ENCODE data around the gene CD19. TPM values are rescaled to one million over a fixed set of nuclear protein-coding genes. Genes with fewer than 3 reads are reported as not detected.
"Not testable (repeated sequence)": the region's sequence is repeated elsewhere in the genome, so short reads cannot be mapped to it uniquely, and the experiment has no call there.

Gene CD19
- total RNA-seq, result 1 to 10 TPM; 1.1 to 8.5 (median 1.5) TPM

DNA sequence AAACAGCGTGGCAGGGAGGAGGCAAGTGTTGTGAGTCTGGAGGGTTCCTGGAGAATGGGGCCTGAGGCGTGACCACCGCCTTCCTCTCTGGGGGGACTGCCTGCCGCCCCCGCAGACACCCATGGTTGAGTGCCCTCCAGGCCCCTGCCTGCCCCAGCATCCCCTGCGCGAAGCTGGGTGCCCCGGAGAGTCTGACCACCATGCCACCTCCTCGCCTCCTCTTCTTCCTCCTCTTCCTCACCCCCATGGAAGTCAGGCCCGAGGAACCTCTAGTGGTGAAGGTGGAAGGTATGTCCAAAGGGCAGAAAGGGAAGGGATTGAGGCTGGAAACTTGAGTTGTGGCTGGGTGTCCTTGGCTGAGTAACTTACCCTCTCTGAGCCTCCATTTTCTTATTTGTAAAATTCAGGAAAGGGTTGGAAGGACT is at the start of gene CD19:
CD19 (plus strand) TSS at position 171 of the 425 bp plus-strand sequence; CDS start at position 201, 30 bp downstream.
- ATAC-seq (no peak), DNase-seq (no peak)
- H3K4me3 Mint-ChIP-seq, result peak within 1 kb of the TSS; percentile 63
- peaks cover 22% of the 10 kb centered on the region for H3K4me1 Mint-ChIP-seq (ENCODE audit: low read depth)
- no peaks in the 10 kb centered on the region for H3K27me3 Mint-ChIP-seq (ENCODE audit: low read depth)
- no peaks in the 10 kb centered on the region for H3K9me3 Mint-ChIP-seq
- no peaks in the 10 kb centered on the region for H3K36me3 Mint-ChIP-seq (ENCODE audit: insufficient read depth)

DNA sequence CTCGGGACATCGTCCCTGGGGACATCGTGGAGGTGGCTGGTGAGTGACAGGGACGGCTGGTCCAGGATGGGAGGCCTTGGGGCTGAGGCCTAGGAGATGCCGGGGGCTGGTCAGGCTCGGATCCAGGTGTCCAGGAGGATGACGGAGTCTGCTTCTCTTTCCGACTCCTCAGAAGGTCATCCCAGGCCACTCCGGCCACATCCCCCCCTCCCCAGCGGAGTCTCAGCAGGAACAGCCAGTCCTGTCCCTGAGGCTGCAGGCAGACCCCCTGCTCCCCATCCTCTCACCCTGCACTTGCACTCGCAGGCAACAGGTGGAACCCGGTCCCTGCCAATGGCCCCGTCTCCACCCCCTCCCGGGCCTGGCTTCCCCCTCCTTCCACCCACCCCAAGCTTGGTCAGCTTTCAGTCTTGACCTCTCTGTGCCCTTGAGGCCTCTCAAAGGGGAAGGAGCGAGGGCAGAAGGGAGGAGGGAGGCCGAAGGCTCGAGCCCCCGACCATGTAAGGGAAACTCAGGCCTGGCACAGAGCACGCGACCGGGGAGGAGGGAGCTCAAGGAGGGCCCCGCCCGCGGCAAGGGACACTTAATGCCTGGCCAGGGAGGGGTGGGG is 49.1 kb upstream of the CD19 start:
- no peak overlapping the region for H3K4me3 Mint-ChIP-seq
- no peak for ATAC-seq

DNA sequence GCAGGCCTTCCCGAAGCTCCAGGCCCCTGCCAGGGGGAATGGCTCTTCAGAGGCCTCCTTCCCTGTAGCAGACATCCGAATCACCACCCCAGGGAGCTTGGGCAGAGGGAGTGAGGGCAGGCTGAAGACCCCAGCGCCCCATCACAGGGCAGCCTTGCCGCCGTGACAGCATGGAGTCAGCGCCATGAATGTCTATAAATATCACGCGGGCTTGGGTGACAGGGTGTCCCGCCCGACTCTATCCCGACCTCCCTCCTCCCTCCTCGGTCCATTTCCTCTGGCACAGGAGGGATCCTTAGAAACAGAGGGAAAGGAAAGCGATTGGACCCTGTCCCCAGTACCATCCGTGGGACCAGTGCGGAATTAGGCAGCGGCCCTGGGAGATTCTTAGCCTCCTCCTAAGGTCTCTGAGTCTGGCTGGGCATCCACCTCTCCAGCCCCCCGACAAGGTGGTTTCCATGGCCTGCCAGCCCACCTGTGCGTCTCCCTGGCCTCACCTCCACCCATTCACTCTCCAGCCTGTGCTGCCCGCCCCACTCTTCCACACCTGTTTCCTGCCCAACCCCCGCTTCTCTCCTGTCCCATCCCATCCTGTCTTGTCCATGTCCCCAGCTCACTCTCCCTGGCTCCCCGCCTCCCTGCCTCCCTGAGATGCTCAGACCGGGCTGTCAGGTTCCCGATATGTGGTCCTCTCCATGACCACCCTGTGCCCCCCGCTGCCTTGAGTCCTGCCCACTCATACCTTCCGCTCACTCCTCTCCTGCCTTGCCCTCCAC is 48.4 kb upstream of the CD19 start:
- Mint-ChIP-seq H3K4me1 (ENCODE audit: low read depth) (peaks cover 13% of the 10 kb centered on the region), H3K4me3 (no peak overlapping the region), H3K27me3 (ENCODE audit: low read depth) (peaks cover 14% of the 10 kb centered on the region), H3K9me3 (no peaks in the 10 kb centered on the region), H3K36me3 (ENCODE audit: insufficient read depth) (no peaks in the 10 kb centered on the region)
- no peak for ATAC-seq
- DNase-seq, result no peak

More for the DNA sequence above, 49.1 kb upstream of the CD19 start:
- peaks cover 13% of the 10 kb centered on the region for H3K4me1 Mint-ChIP-seq (ENCODE audit: low read depth)
- DNase-seq, result no peak
- H3K36me3 Mint-ChIP-seq (ENCODE audit: insufficient read depth), result no peaks in the 10 kb centered on the region
- H3K9me3 Mint-ChIP-seq, result no peaks in the 10 kb centered on the region
- peaks cover 14% of the 10 kb centered on the region for H3K27me3 Mint-ChIP-seq (ENCODE audit: low read depth)

DNA sequence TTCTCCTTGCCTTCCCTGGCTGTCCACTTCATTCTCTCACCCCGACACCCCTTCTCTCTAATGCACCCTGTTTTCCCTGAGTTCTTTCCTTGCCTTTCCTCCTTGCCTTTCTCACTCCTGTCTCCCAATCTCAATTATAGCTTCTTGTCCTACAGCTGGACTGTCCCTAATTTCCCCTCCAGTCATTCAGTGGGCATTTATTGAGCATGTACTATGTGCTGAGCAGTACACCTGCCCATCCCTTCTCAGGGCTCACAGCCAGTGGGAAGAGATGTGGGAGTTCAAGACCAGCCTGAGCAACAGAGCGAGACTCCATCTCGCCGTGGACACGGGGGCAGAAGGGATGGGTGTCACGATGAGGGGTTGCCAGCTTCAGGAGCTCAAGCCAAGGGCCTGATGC is 47.7 kb upstream of the CD19 start:
- Mint-ChIP-seq H3K4me3 (no peak overlapping the region), H3K27me3 (ENCODE audit: low read depth) (peaks cover 14% of the 10 kb centered on the region), H3K4me1 (ENCODE audit: low read depth) (peaks cover 11% of the 10 kb centered on the region), H3K36me3 (ENCODE audit: insufficient read depth) (no peaks in the 10 kb centered on the region), H3K9me3 (no peaks in the 10 kb centered on the region)
- ATAC-seq (no peak), DNase-seq (no peak)

DNA sequence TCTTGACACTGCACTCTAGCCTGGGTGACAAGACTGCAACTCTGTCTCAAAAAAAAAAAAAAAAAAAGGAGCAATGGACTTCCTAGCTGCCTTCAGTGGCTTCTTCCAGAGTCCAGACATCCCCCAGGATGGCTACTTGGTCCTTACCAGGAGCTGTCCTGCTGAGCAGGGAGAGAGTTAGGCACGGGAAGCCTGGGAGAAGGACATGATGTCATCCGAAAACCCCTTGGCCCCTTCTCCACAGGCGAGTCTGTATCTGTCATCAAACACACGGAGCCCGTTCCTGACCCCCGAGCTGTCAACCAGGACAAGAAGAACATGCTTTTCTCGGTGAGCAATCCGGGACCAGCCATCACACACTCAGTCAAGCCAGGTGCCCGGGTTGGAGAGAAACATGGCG is 44.8 kb upstream of the CD19 start:
- Mint-ChIP-seq H3K36me3 (ENCODE audit: insufficient read depth) (no peaks in the 10 kb centered on the region), H3K4me1 (ENCODE audit: low read depth) (no peaks in the 10 kb centered on the region), H3K4me3 (no peak overlapping the region), H3K9me3 (no peaks in the 10 kb centered on the region), H3K27me3 (ENCODE audit: low read depth) (peaks cover 7% of the 10 kb centered on the region)
- no peak for ATAC-seq
- no peak for DNase-seq

DNA sequence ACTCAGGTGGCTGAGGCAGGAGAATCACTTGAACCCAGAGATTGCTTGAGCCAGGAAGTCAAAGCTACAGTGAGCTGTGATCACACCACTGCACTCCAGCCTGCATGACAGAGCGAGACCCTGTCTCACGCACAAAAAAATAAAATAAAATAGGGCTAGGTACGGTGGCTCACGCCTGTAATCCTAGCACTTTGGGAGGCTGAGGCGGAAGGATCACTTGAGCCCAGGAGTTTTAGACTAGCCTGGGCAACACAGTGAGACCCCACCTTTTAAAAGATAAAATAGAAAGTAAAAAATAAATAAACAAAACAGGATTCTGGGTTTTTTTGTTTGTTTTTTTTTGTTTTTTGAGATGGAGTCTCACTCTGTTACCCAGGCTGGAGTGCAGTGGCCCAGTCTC is 41.4 kb upstream of the CD19 start:
- H3K36me3 Mint-ChIP-seq (ENCODE audit: insufficient read depth), result not testable (repeated sequence)

DNA sequence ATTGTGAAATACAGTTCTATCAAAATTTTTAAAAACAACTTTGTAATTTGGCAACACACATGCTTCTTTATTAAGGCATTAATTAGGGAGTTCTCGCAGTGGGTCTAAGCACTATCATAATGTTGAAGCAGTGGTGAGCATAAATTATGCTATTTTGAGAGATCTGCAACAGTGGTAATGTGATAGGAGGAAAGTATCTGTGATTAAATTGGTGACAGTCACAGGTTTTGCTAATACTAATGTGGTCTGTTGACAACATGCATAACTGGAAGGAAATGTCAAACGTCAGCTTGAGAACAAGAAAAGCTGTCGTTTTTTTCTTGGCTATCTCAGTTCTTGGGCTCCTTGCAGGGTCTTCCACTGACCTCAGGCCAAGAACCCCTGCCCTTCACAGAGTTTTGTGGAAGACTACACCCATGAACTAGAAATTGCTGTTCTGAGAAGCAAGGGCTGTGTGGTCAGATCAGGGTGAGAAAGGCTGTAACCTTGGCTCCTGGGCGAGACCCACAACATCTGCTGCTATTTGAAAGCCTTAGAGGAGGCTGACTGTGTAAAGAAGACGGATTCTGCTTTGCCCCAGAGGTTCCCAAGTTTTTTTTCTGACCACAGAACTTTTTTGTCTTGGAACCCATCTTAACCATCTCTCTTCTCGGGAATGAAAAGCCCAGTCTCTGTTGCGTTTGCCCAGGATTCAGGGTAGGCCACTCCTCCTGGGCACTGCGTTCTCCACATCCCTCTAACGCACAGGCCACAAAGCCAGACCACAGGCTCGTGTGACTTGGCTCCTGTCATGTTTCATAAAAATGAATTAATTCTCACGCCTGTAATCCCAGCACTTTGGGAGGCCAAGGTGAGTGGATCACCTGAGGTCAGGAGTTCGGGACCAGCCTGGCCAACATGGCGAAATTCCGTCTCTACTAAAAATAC is 39.5 kb upstream of the CD19 start:
- Mint-ChIP-seq H3K9me3 (no peaks in the 10 kb centered on the region), H3K4me1 (ENCODE audit: low read depth) (no peaks in the 10 kb centered on the region), H3K4me3 (no peak overlapping the region), H3K27me3 (ENCODE audit: low read depth) (no peaks in the 10 kb centered on the region), H3K36me3 (ENCODE audit: insufficient read depth) (no peaks in the 10 kb centered on the region)
- DNase-seq (no peak), ATAC-seq (no peak)

More for the DNA sequence above, 41.4 kb upstream of the CD19 start:
- not testable (repeated sequence) for H3K4me3 Mint-ChIP-seq; H3K4me1 Mint-ChIP-seq (ENCODE audit: low read depth); ATAC-seq; H3K9me3 Mint-ChIP-seq; H3K27me3 Mint-ChIP-seq (ENCODE audit: low read depth); DNase-seq

DNA sequence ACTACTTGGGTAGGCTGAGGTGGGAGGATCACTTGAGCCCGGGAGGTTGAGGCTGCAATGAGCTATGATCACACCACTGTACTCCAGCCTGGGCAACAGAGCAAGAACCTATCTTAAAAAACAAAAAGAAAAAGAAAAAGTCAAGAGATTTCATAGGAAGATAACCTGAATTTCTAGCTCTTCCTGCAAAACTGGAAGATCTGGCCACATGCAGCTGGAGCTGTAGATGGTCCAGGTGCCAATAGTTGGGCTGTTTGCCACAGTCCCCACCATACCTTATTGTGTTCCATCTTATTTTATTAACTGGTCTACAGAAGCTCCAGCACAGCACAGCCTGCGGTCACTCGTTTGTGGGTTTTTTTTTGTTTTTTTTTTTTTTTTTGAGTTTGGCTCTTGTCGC is 38.5 kb upstream of the CD19 start:
- H3K4me3 Mint-ChIP-seq, result no peak overlapping the region
- ATAC-seq, result no peak
- no peak for DNase-seq
- H3K9me3 Mint-ChIP-seq, result no peaks in the 10 kb centered on the region
- H3K4me1 Mint-ChIP-seq (ENCODE audit: low read depth), result no peaks in the 10 kb centered on the region
- no peaks in the 10 kb centered on the region for H3K27me3 Mint-ChIP-seq (ENCODE audit: low read depth)
- H3K36me3 Mint-ChIP-seq (ENCODE audit: insufficient read depth), result no peaks in the 10 kb centered on the region

DNA sequence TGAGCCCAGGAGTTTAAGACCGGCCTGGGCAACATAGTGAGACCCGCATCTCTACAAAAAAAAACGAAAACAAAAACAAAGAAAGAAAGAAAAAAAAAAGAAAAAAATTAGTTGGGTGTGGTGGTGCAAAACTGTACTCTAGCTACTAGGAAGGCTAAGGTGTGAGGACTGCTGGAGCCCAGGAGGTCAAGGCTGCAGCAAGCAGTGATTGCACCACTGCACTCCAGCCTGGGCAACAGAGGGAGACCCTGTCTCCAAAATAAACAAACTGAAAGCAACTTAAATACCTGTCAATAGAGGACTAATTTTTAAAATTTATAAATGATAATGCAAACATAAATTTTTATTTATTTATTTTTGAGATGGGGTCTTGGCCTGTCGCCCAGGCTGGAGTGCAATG is 36.2 kb upstream of the CD19 start:
- H3K4me3 Mint-ChIP-seq, result no peak overlapping the region
- H3K27me3 Mint-ChIP-seq (ENCODE audit: low read depth), result no peaks in the 10 kb centered on the region
- ATAC-seq, result no peak
- no peaks in the 10 kb centered on the region for H3K9me3 Mint-ChIP-seq
- no peaks in the 10 kb centered on the region for H3K4me1 Mint-ChIP-seq (ENCODE audit: low read depth)
- H3K36me3 Mint-ChIP-seq (ENCODE audit: insufficient read depth), result no peaks in the 10 kb centered on the region
- DNase-seq, result no peak

DNA sequence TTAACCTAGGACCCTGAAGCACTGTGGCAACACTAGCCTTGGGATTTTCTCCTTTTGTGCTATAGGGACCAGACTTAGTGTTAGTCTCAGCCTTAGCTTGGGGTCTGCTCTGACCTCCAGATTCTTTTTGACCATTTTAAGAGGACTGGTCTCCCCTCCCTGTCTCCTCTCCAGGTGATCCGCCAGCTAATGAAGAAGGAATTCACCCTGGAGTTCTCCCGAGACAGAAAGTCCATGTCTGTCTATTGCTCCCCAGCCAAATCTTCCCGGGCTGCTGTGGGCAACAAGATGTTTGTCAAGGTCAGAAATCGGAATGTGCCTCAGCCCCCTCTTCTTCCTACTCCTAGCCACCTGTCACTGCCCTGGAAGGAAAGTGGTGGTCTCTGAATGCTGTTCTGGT is 33.9 kb upstream of the CD19 start:
- H3K36me3 Mint-ChIP-seq (ENCODE audit: insufficient read depth), result no peaks in the 10 kb centered on the region
- H3K27me3 Mint-ChIP-seq (ENCODE audit: low read depth), result no peaks in the 10 kb centered on the region
- no peaks in the 10 kb centered on the region for H3K9me3 Mint-ChIP-seq
- DNase-seq, result no peak
- H3K4me3 Mint-ChIP-seq, result no peak overlapping the region
- ATAC-seq, result no peak
- no peaks in the 10 kb centered on the region for H3K4me1 Mint-ChIP-seq (ENCODE audit: low read depth)

DNA sequence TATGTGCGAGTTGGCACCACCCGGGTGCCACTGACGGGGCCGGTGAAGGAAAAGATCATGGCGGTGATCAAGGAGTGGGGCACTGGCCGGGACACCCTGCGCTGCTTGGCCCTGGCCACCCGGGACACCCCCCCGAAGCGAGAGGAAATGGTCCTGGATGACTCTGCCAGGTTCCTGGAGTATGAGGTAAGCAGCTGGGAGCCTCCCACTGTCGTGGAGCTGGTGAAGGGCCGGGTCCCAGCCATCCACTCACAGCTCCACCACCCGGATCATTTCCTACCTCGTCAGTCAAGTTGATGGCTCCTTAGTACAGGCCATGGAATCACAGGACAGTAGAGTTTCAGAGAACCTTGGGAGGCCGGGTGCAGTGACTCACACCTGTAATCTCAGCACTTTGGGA is 33.5 kb upstream of the CD19 start:
- ATAC-seq (no peak), DNase-seq (no peak)
- Mint-ChIP-seq H3K4me3 (no peak overlapping the region), H3K27me3 (ENCODE audit: low read depth) (no peaks in the 10 kb centered on the region), H3K9me3 (no peaks in the 10 kb centered on the region), H3K4me1 (ENCODE audit: low read depth) (no peaks in the 10 kb centered on the region), H3K36me3 (ENCODE audit: insufficient read depth) (no peaks in the 10 kb centered on the region)

DNA sequence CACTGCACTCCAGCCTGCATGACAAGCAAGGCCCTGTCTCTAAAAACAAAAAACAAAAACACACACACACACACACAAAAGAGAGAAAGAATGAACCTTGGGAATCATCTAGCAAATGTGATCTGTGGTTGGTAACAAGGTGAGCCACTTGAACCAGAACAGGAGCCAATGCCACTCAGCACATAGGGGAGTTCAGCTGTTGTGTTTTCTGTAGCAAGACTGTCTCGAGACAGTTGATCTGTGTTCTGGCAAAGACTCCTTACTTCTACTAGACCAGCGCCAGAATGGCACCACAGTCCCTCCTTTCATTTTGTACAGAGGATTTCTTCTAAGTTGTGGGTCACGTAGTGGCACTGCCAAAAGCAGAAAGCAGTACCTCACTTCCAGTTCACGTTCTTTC is 32.8 kb upstream of the CD19 start:
- no peaks in the 10 kb centered on the region for H3K9me3 Mint-ChIP-seq
- H3K4me1 Mint-ChIP-seq (ENCODE audit: low read depth), result no peaks in the 10 kb centered on the region
- DNase-seq, result no peak
- ATAC-seq, result no peak
- H3K4me3 Mint-ChIP-seq, result no peak overlapping the region
- H3K36me3 Mint-ChIP-seq (ENCODE audit: insufficient read depth), result no peaks in the 10 kb centered on the region
- no peaks in the 10 kb centered on the region for H3K27me3 Mint-ChIP-seq (ENCODE audit: low read depth)

DNA sequence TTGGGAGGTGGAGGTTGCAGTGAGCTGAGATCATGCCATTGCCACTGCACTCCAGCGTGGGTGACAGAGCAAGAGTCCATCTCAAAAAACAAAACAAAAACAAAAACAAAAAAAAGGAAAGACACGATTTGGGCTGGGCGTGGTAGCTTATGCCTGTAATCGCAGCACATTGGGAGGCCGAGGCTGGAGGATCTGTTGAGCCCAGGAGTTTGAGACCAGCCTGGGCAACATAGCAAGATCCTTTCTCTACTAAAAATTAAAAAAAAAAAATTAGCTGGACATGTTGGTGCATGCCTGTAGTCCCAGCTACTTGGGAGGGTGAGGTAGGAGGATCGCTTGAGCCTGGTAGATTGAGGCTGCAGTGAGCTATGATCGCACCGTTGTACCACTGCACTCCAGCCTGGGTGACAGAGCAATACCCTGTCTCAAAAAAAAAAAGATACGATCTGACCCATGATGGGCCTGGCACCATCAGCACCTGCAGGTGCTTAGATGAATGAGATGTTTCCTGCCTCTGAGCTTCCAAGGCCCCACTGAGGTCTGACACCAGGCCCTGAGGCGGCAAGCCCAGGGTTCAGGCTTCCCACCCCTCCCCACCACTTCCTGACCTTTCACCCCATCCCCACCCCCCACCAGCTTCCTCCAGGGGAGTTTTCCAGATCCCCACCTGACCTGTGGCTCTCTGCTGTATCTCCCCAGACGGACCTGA is 31.7 kb upstream of the CD19 start:
- ATAC-seq (no peak), DNase-seq (no peak)
- Mint-ChIP-seq H3K4me1 (ENCODE audit: low read depth) (no peaks in the 10 kb centered on the region), H3K27me3 (ENCODE audit: low read depth) (no peaks in the 10 kb centered on the region), H3K4me3 (no peak overlapping the region), H3K36me3 (ENCODE audit: insufficient read depth) (no peaks in the 10 kb centered on the region), H3K9me3 (no peaks in the 10 kb centered on the region)

DNA sequence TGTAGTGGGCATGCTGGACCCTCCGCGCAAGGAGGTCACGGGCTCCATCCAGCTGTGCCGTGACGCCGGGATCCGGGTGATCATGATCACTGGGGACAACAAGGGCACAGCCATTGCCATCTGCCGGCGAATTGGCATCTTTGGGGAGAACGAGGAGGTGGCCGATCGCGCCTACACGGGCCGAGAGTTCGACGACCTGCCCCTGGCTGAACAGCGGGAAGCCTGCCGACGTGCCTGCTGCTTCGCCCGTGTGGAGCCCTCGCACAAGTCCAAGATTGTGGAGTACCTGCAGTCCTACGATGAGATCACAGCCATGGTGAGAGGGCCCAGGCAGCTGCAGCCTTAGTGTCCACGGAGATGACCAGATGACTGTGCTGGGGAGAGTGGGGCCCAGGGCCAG is 31.2 kb upstream of the CD19 start:
- H3K4me1 Mint-ChIP-seq (ENCODE audit: low read depth), result no peaks in the 10 kb centered on the region
- DNase-seq (no peak), ATAC-seq (no peak)
- no peak overlapping the region for H3K4me3 Mint-ChIP-seq
- H3K27me3 Mint-ChIP-seq (ENCODE audit: low read depth), result no peaks in the 10 kb centered on the region
- H3K36me3 Mint-ChIP-seq (ENCODE audit: insufficient read depth), result no peaks in the 10 kb centered on the region
- H3K9me3 Mint-ChIP-seq, result no peaks in the 10 kb centered on the region

Measured in activated T-cell treated with anti-CD3 and anti-CD28 coated beads, Interleukin-2, amount 50 U/mL, for 4 hours (primary cell).